DMS 273 treated with DMSO at 0.1 percent for 48 hours (cell line): ENCODE results near the gene GNPTAB.
"Not testable (repeated sequence)": the region's sequence is repeated elsewhere in the genome, so short reads cannot be mapped to it uniquely, and the experiment has no call there.

Experiments
- DNase-seq: peaks from one replicate; lab custom pipeline; 2025; lab: John Stamatoyannopoulos, UW

The GNPTAB gene

GRCh38 chr12:101852998-101853397, 22.2 kb upstream of the GNPTAB start:
- DNase-seq = no peak

- DNase-seq = no peak
Observed at GRCh38 chr12:101850199-101850598, 19.4 kb upstream of the GNPTAB start.

GRCh38 chr12:101847325-101847724, 16.6 kb upstream of the GNPTAB start:
- DNase-seq = no peak

- DNase-seq = no peak
Observed at GRCh38 chr12:101845137-101845711, 14.5 kb upstream of the GNPTAB start.

GRCh38 chr12:101841069-101841468, 10.3 kb upstream of the GNPTAB start:
- DNase-seq = no peak

- no peak for DNase-seq
Observed at GRCh38 chr12:101839324-101840283, 8.8 kb upstream of the GNPTAB start.

- DNase-seq = no peak
Observed at GRCh38 chr12:101838628-101839323, 8.0 kb upstream of the GNPTAB start.

GRCh38 chr12:101832030-101832429, 1.3 kb upstream of the GNPTAB start:
- no peak for DNase-seq

- no peak for DNase-seq
Observed at GRCh38 chr12:101829639-101830366, 956 bp downstream of the GNPTAB start.

- no peak for DNase-seq
Observed at GRCh38 chr12:101828463-101829196, 2.1 kb downstream of the GNPTAB start.

- DNase-seq = no peak
Observed at GRCh38 chr12:101826766-101827368, 3.9 kb downstream of the GNPTAB start.

- no peak for DNase-seq
Observed at GRCh38 chr12:101824831-101825230, 5.9 kb downstream of the GNPTAB start.

GRCh38 chr12:101823891-101824290, 6.9 kb downstream of the GNPTAB start:
- DNase-seq = no peak

GRCh38 chr12:101823039-101823438, 7.7 kb downstream of the GNPTAB start:
- no peak for DNase-seq

GRCh38 chr12:101819467-101819866, 11.3 kb downstream of the GNPTAB start:
- no peak for DNase-seq

GRCh38 chr12:101818689-101819088, 12.1 kb downstream of the GNPTAB start:
- DNase-seq = not testable (repeated sequence)

GRCh38 chr12:101813117-101813516, 17.6 kb downstream of the GNPTAB start:
- DNase-seq = no peak

GRCh38 chr12:101812716-101813115, 18.0 kb downstream of the GNPTAB start:
- not testable (repeated sequence) for DNase-seq

GRCh38 chr12:101811342-101811741, 19.4 kb downstream of the GNPTAB start:
- DNase-seq = not testable (repeated sequence)

- DNase-seq = no peak
Observed at GRCh38 chr12:101809208-101809607, 21.6 kb downstream of the GNPTAB start.

GRCh38 chr12:101806265-101806664, 24.5 kb downstream of the GNPTAB start:
- no peak for DNase-seq
